Measurements from ENCODE around the gene PDE4D. TPM values are rescaled to one million over a fixed set of nuclear protein-coding genes. Genes with fewer than 3 reads are reported as not detected.

PDE4D gene
- total RNA-seq, 2 experiments from 2014 or later = 75.5 to 80.7 TPM

DNA sequence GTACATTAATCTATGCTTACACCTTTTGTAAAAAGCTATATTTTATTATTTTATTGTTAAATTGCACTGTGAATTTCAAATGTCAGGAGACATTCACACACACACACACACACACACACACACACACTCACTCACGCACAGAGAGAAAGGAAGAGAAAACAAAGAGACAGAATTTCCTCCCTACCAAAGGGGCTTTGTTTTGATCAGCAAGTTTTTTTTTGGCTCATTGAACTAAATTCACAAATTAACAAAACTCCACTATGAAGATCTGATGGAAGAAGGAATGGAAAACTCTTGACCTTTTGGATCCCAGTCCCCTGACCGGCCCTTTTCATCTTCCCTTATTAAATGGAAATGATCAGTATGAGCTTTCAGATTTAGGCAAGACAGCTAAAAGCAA is 161.2 kb downstream of the PDE4D start:
- Mint-ChIP-seq H3K27ac (no peak overlapping the region), H3K27me3 (peaks cover 3% of the 10 kb centered on the region), H3K4me3 (no peak overlapping the region), H3K9me3 (no peaks in the 10 kb centered on the region), H3K4me1 (ENCODE audit: low read depth) (no peaks in the 10 kb centered on the region), H3K36me3 (ENCODE audit: low read depth) (no peaks in the 10 kb centered on the region)
- no peak for DNase-seq
- CTCF ChIA-PET = no interaction called here
- intact Hi-C loops (cut with micrococcal nuclease) = no loop called here
- no peak for ATAC-seq
- TF ChIP-seq, protein P1, sequence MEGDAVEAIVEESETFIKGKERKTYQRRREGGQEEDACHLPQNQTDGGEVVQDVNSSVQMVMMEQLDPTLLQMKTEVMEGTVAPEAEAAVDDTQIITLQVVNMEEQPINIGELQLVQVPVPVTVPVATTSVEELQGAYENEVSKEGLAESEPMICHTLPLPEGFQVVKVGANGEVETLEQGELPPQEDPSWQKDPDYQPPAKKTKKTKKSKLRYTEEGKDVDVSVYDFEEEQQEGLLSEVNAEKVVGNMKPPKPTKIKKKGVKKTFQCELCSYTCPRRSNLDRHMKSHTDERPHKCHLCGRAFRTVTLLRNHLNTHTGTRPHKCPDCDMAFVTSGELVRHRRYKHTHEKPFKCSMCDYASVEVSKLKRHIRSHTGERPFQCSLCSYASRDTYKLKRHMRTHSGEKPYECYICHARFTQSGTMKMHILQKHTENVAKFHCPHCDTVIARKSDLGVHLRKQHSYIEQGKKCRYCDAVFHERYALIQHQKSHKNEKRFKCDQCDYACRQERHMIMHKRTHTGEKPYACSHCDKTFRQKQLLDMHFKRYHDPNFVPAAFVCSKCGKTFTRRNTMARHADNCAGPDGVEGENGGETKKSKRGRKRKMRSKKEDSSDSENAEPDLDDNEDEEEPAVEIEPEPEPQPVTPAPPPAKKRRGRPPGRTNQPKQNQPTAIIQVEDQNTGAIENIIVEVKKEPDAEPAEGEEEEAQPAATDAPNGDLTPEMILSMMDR (IDR thresholded peaks at IDR 0.05) = no peak
- POLR2A ChIA-PET = no interaction called here

DNA sequence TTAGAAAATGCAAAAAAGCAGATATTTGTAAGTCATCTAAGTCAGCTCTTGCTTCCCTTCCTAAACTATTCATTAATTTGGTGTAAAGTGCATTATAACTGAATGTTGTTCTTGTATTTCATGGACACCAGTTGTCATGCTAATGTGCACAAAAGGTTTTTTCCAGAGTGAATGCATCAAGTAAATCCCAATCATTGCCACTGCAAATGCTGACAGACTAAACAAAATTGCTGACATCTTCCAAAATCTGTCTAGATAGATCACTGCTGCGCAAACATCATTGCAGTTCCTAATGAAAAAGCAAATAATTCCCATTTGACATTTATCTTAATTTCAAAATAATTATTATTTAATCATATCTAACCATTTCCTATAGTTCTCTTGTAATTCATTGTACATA is 161.7 kb downstream of the PDE4D start:
- ChIA-PET POLR2A (no interaction called here), CTCF (no interaction called here)
- peaks cover 3% of the 10 kb centered on the region for H3K27me3 Mint-ChIP-seq
- no peak for ATAC-seq
- no peak overlapping the region for H3K4me3 Mint-ChIP-seq
- no peak for DNase-seq
- H3K27ac Mint-ChIP-seq = no peak overlapping the region
- no peaks in the 10 kb centered on the region for H3K9me3 Mint-ChIP-seq
- intact Hi-C loops (cut with micrococcal nuclease) = no loop called here
- H3K4me1 Mint-ChIP-seq (ENCODE audit: low read depth) = no peaks in the 10 kb centered on the region
- TF ChIP-seq, protein P1 (IDR thresholded peaks at IDR 0.05) = no peak
- H3K36me3 Mint-ChIP-seq (ENCODE audit: low read depth) = no peaks in the 10 kb centered on the region

- DNase-seq = no peak
- no peak overlapping the region for H3K4me3 Mint-ChIP-seq
- peaks cover 3% of the 10 kb centered on the region for H3K27me3 Mint-ChIP-seq
- no peak for ATAC-seq
- no peaks in the 10 kb centered on the region for H3K9me3 Mint-ChIP-seq
- no peaks in the 10 kb centered on the region for H3K36me3 Mint-ChIP-seq (ENCODE audit: low read depth)
- POLR2A ChIA-PET = interaction anchor here (0.5 kb wide), 1 partner anchor 716 kb away, joined by 3 read pairs; no protein-coding TSS in a partner anchor
- TF ChIP-seq, protein P1 (IDR thresholded peaks at IDR 0.05) = no peak
- no peak overlapping the region for H3K27ac Mint-ChIP-seq
- H3K4me1 Mint-ChIP-seq (ENCODE audit: low read depth) = no peaks in the 10 kb centered on the region
- intact Hi-C loops (cut with micrococcal nuclease) = no loop called here
- CTCF ChIA-PET = interaction anchor here (1.3 kb wide), 1 partner anchor 56 kb away, joined by 3 read pairs; no protein-coding TSS in a partner anchor
Measured at GRCh38 chr5:59729820-59730219, 163.7 kb downstream of the PDE4D start.

DNA sequence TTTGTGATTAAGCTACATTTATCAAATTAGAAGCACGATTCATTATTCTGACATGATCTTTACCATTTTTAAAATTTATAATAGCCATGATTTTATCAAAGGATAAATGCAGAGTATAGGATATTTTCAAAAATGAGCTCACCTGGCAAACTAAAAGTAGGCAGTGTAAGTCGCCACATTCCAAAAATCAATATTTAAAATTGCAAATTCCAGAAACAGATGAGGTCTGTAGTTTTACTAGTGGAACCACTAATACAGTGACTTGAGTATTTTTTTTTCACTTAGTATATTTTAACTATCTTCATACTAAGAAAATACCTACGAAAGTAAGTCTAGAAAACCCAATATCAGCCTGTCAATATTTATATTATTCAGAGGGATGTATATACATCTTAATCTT is 164.2 kb downstream of the PDE4D start:
- Mint-ChIP-seq H3K4me1 (ENCODE audit: low read depth) (no peaks in the 10 kb centered on the region), H3K36me3 (ENCODE audit: low read depth) (no peaks in the 10 kb centered on the region), H3K27me3 (peaks cover 3% of the 10 kb centered on the region), H3K9me3 (no peaks in the 10 kb centered on the region), H3K4me3 (no peak overlapping the region), H3K27ac (no peak overlapping the region)
- ChIA-PET POLR2A (interaction anchor here (0.5 kb wide), 1 partner anchor 715 kb away, joined by 3 read pairs; no protein-coding TSS in a partner anchor), CTCF (interaction anchor here (1.3 kb wide), 1 partner anchor 56 kb away, joined by 3 read pairs; no protein-coding TSS in a partner anchor)
- intact Hi-C loops (cut with micrococcal nuclease) = no loop called here
- TF ChIP-seq, protein P1 (IDR thresholded peaks at IDR 0.05) = no peak
- ATAC-seq (no peak), DNase-seq (no peak)

DNA sequence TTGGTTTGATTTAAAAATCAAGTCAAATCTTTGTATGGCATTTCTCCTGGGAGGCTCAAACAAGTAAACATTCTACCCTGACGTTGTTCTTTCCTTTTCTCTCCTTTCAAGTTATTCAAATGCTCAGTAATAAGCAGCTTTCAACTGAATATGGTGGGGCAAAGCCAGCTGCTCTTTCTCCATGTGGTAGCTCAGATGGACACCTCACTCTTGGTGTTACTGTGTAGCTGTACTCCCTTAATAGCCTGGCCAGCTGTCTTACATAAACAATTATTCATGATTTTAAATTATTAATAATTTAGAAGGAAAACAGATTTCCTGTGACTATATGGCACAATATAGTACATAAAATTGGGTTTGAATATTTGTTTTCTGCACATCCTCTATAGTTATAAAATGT is 165.2 kb downstream of the PDE4D start:
- no peaks in the 10 kb centered on the region for H3K9me3 Mint-ChIP-seq
- TF ChIP-seq, protein P1 (IDR thresholded peaks at IDR 0.05) = no peak
- POLR2A ChIA-PET = no interaction called here
- no peaks in the 10 kb centered on the region for H3K4me1 Mint-ChIP-seq (ENCODE audit: low read depth)
- DNase-seq (no peak), ATAC-seq (no peak)
- H3K27ac Mint-ChIP-seq = no peak overlapping the region
- no peaks in the 10 kb centered on the region for H3K36me3 Mint-ChIP-seq (ENCODE audit: low read depth)
- CTCF ChIA-PET = no interaction called here
- H3K4me3 Mint-ChIP-seq = no peak overlapping the region
- intact Hi-C loops (cut with micrococcal nuclease) = no loop called here
- H3K27me3 Mint-ChIP-seq = peaks cover 3% of the 10 kb centered on the region
